OCI-LY1 (cell line): Measurements from ENCODE around the gene EIF2AK2.

Experiments
- H2AFZ ChIP-seq: fragments of 200-600 bp; sonication (generic), shearing (Covaris generic); 2 replicates; pipeline ENCODE4 v1.6.0; 2014; ENCODE audit warnings: antibody characterized with exemption, mild to moderate bottlenecking, low read length
- H3F3A ChIP-seq: fragments of 200-600 bp; sonication (generic), shearing (Covaris generic); 2 replicates; pipeline ENCODE4 v1.6.0; 2014; ENCODE audit warnings: mild to moderate bottlenecking, antibody characterized with exemption, low read length, moderate library complexity; ENCODE audit not compliant: insufficient read depth
- H3K27ac ChIP-seq: fragments of 200-600 bp; sonication (generic); 2 replicates; pipeline ENCODE4 v1.5.1; 2014; ENCODE audit warnings: low read length, mixed run types, mild to moderate bottlenecking, low read depth; ENCODE audit not compliant: poor library complexity, severe bottlenecking
- H3K27me3 ChIP-seq: fragments of 200-600 bp; sonication (generic); 2 replicates; pipeline ENCODE4 v1.6.0; 2014; ENCODE audit warnings: antibody characterized with exemption, mild to moderate bottlenecking, low read length, moderate library complexity; ENCODE audit not compliant: insufficient read depth
- H3K36me3 ChIP-seq: fragments of 200-600 bp; sonication (generic); 2 replicates; pipeline ENCODE4 v1.6.1; 2014; ENCODE audit warnings: mild to moderate bottlenecking, antibody characterized with exemption, low read length, moderate library complexity, mixed read lengths; ENCODE audit not compliant: insufficient read depth
- H3K4me1 ChIP-seq: fragments of 200-600 bp; sonication (generic); 2 replicates; pipeline ENCODE4 v1.5.1; 2014; ENCODE audit warnings: mild to moderate bottlenecking, low read length, moderate library complexity; ENCODE audit not compliant: insufficient read depth, severe bottlenecking
- H3K4me2 ChIP-seq: fragments of 200-600 bp; sonication (generic), shearing (Covaris generic); 2 replicates; pipeline ENCODE4 v1.6.1; 2014; ENCODE audit warnings: low read length
- H3K4me3 ChIP-seq: fragments of 200-600 bp; sonication (generic); 2 replicates; pipeline ENCODE4 v1.5.1; 2014; ENCODE audit warnings: low read length, low read depth, mild to moderate bottlenecking, mixed read lengths; ENCODE audit not compliant: poor library complexity, severe bottlenecking
- H3K79me2 ChIP-seq: fragments of 200-600 bp; shearing (Covaris generic); 2 replicates; pipeline ENCODE4 v1.6.1; 2016; ENCODE audit warnings: mixed run types, low read length, mixed read lengths; ENCODE audit not compliant: insufficient read depth
- H3K9ac ChIP-seq: fragments of 200-600 bp; sonication (generic), shearing (Covaris generic); 2 replicates; pipeline ENCODE4 v1.6.1; 2014; ENCODE audit warnings: mild to moderate bottlenecking, low read length, mixed read lengths
- H3K9me2 ChIP-seq: fragments of 200-600 bp; sonication (generic), shearing (Covaris generic); 2 replicates; pipeline ENCODE4 v1.6.1; 2014; ENCODE audit warnings: low read depth, mild to moderate bottlenecking, low read length, mixed read lengths
- H3K9me3 ChIP-seq: fragments of 200-600 bp; shearing (Covaris generic); 2 replicates; pipeline ENCODE4 v1.6.1; 2014; ENCODE audit warnings: low read length, mixed read lengths
- H4K20me1 ChIP-seq: fragments of 200-600 bp; sonication (generic), shearing (Covaris generic); 2 replicates; pipeline ENCODE4 v1.6.0; 2016; ENCODE audit warnings: mild to moderate bottlenecking, low read length; ENCODE audit not compliant: insufficient read depth
- EZH2 ChIP-seq: fragments of 200-600 bp; sonication (generic), shearing (Covaris generic); IDR thresholded peaks from 2 replicates; pipeline ENCODE4 v1.8.0; 2017; ENCODE audit warnings: borderline replicate concordance, mixed run types, mild to moderate bottlenecking, antibody characterized with exemption, low read length, moderate library complexity, mixed read lengths
- TF ChIP-seq, protein P1 (sequence below): fragments of 200-600 bp; sonication (generic), shearing (Covaris generic); IDR thresholded peaks from 2 replicates; pipeline ENCODE4 v1.5.1; 2017; ENCODE audit warnings: mild to moderate bottlenecking, antibody characterized with exemption, low read length, moderate library complexity, mixed read lengths

Gene EIF2AK2

DNA sequence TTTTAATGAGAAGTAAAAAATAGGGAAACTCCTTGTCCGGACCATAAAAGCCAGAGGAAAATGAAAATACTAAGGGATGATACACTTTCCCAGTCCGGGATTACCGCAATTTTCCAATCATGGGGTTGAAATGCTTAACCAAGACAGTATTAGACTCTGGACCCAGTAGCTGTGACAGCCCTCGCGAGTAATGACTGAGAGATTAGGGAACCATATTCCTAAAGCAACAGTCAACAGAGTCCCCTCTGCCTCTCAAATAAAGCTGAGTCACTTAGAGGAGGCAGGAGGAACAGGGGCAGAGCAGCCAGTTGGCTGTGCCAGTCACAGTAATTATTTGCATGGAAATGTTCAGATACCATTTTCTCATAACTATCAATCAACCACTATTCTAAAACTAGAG, 37.6 kb downstream of the EIF2AK2 start:
- H3F3A ChIP-seq, result no peaks in the 10 kb centered on the region
- TF ChIP-seq EZH2, result no peak
- TF ChIP-seq, protein P1, sequence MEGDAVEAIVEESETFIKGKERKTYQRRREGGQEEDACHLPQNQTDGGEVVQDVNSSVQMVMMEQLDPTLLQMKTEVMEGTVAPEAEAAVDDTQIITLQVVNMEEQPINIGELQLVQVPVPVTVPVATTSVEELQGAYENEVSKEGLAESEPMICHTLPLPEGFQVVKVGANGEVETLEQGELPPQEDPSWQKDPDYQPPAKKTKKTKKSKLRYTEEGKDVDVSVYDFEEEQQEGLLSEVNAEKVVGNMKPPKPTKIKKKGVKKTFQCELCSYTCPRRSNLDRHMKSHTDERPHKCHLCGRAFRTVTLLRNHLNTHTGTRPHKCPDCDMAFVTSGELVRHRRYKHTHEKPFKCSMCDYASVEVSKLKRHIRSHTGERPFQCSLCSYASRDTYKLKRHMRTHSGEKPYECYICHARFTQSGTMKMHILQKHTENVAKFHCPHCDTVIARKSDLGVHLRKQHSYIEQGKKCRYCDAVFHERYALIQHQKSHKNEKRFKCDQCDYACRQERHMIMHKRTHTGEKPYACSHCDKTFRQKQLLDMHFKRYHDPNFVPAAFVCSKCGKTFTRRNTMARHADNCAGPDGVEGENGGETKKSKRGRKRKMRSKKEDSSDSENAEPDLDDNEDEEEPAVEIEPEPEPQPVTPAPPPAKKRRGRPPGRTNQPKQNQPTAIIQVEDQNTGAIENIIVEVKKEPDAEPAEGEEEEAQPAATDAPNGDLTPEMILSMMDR, result no peak
- H4K20me1 ChIP-seq, result no peaks in the 10 kb centered on the region
- no peak overlapping the region for H3K4me3 ChIP-seq
- no peak overlapping the region for H3K4me2 ChIP-seq
- H3K27me3 ChIP-seq, result no peaks in the 10 kb centered on the region
- no peak overlapping the region for H3K9ac ChIP-seq
- H3K9me2 ChIP-seq, result no peaks in the 10 kb centered on the region
- peaks cover 39% of the 10 kb centered on the region for H3K36me3 ChIP-seq
- H2AFZ ChIP-seq, result no peak overlapping the region
- H3K4me1 ChIP-seq, result no peaks in the 10 kb centered on the region
- H3K9me3 ChIP-seq, result no peaks in the 10 kb centered on the region
- no peak overlapping the region for H3K27ac ChIP-seq
- H3K79me2 ChIP-seq, result no peaks in the 10 kb centered on the region

DNA sequence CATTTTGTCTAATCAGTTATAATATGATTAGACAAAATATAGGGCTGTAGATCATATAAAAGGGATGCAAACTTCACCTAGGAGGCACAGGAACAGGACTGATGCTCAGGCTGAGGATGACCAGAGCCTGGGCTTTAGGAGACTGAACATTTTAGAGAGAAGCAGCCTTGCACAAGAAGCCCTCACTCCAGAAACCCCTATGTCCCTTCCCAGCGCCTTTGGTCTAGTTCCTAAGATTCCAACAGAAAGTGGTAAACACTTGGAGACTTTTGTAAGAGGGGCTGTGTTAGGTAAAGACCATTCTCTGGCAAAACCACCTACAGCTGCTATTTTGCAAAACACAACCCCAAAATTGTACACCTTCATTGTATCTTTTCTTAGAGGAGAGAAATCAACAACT, 39.2 kb downstream of the EIF2AK2 start:
- TF ChIP-seq EZH2, result no peak
- TF ChIP-seq, protein P1, result no peak

DNA sequence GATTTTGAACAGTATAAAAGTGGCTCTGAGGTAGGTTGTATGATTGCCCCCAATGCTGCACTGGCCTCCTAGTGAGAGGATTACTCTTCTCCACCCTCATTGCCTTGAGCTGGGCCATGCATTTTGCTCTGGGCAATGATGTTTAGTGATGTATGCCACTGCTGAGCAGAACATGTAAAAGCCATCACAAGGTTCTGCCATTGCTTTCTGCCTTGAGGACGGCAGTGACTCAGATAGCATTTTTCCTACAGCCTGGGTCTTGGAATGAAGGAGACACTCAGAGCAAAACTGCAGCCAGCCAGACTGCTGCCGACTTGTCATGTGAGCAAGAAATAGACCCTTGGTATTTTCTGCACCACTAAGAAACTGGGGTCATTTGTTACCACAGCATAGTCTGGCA, 44.8 kb downstream of the EIF2AK2 start:
- Histone ChIP-seq H4K20me1 (no peaks in the 10 kb centered on the region), H3K4me1 (no peaks in the 10 kb centered on the region), H2AFZ (no peak overlapping the region), H3K9me2 (no peaks in the 10 kb centered on the region), H3K9ac (no peak overlapping the region), H3F3A (no peaks in the 10 kb centered on the region), H3K4me3 (no peak overlapping the region), H3K4me2 (no peak overlapping the region), H3K9me3 (no peaks in the 10 kb centered on the region), H3K36me3 (peaks cover 62% of the 10 kb centered on the region), H3K27me3 (no peaks in the 10 kb centered on the region), H3K27ac (no peak overlapping the region), H3K79me2 (no peaks in the 10 kb centered on the region)
- no peak for TF ChIP-seq EZH2
- TF ChIP-seq, protein P1, result no peak

More for the DNA sequence above, 39.2 kb downstream of the EIF2AK2 start:
- Histone ChIP-seq H3F3A (no peaks in the 10 kb centered on the region), H3K36me3 (peaks cover 50% of the 10 kb centered on the region), H3K27ac (no peak overlapping the region), H2AFZ (no peak overlapping the region), H3K79me2 (no peaks in the 10 kb centered on the region), H3K9ac (no peak overlapping the region), H3K27me3 (no peaks in the 10 kb centered on the region), H3K9me3 (no peaks in the 10 kb centered on the region), H4K20me1 (no peaks in the 10 kb centered on the region), H3K4me3 (no peak overlapping the region), H3K9me2 (no peaks in the 10 kb centered on the region), H3K4me2 (no peak overlapping the region), H3K4me1 (no peaks in the 10 kb centered on the region)
